HepG2 (cell line): ENCODE measurements around the gene CCDC177. TPM values are rescaled to one million over a fixed set of nuclear protein-coding genes. Genes with fewer than 3 reads are reported as not detected.
A peak's percentile ranks its signal among the peaks of the same experiment; 100 is the strongest.

Experiments used
- ATF7-NPFF ChIP-seq: sonication (generic); formaldehyde crosslinking; IDR thresholded peaks from 2 replicates; pipeline ENCODE4 v1.8.1; 2023; ENCODE audit warnings: mild to moderate bottlenecking, low read depth, missing genetic modification reagents, moderate library complexity
- BCL6 ChIP-seq: IDR thresholded peaks from 2 replicates; pipeline ENCODE4 v1.6.1; 2016; ENCODE audit warnings: missing genetic modification reagents, missing compliant biosample characterization
- CHD2 ChIP-seq: IDR thresholded peaks from 2 replicates; pipeline ENCODE4 v1.6.1; 2011; ENCODE audit warnings: low read depth, low read length, improper control_type of control experiment
- DRAP1 ChIP-seq: IDR thresholded peaks from 2 replicates; pipeline ENCODE4 v1.6.1; 2016; ENCODE audit warnings: missing genetic modification reagents, missing compliant biosample characterization
- FOXA3 ChIP-seq: IDR thresholded peaks from 2 replicates; pipeline ENCODE4 v1.6.1; 2016; ENCODE audit warnings: missing genetic modification reagents, missing compliant biosample characterization
- GLI4 ChIP-seq: sonication (generic); formaldehyde crosslinking; IDR thresholded peaks from 2 replicates; pipeline ENCODE4 v1.5.1; 2020; ENCODE audit warnings: missing genetic modification reagents, mild to moderate bottlenecking, moderate library complexity, borderline replicate concordance
- HDAC1 ChIP-seq: sonication (generic); formaldehyde crosslinking; IDR thresholded peaks from 2 replicates; pipeline ENCODE4 v1.5.1; 2020; ENCODE audit warnings: mild to moderate bottlenecking, missing genetic modification reagents
- NFKB2 ChIP-seq: sonication (generic); formaldehyde crosslinking; IDR thresholded peaks from 2 replicates; pipeline ENCODE4 v1.4.0; 2020; ENCODE audit warnings: missing genetic modification reagents, borderline replicate concordance
- TIGD3 ChIP-seq: sonication (generic); formaldehyde crosslinking; IDR thresholded peaks from 2 replicates; pipeline ENCODE4 v1.5.1; 2020; ENCODE audit warnings: mild to moderate bottlenecking, missing genetic modification reagents, borderline replicate concordance
- ZC3H13 ChIP-seq: sonication (generic); formaldehyde crosslinking; IDR thresholded peaks from 2 replicates; pipeline ENCODE4 v1.8.1; 2023; ENCODE audit warnings: mild to moderate bottlenecking, missing genetic modification reagents, moderate library complexity
- ZFX ChIP-seq: sonication (generic); formaldehyde crosslinking; IDR thresholded peaks from 2 replicates; pipeline ENCODE4 v1.4.0; 2020; ENCODE audit warnings: mild to moderate bottlenecking, low read depth, missing genetic modification reagents, moderate library complexity
- ZKSCAN1 ChIP-seq: fragments of 150-350 bp; IDR thresholded peaks from 2 replicates; pipeline ENCODE4 v1.6.1; 2014; ENCODE audit warnings: low read length
- ZNF124 ChIP-seq: sonication (generic); formaldehyde crosslinking; IDR thresholded peaks from 2 replicates; pipeline ENCODE4 v1.4.0; 2020; ENCODE audit warnings: missing genetic modification reagents
- ZNF709 ChIP-seq: sonication (generic); formaldehyde crosslinking; IDR thresholded peaks from 2 replicates; pipeline ENCODE4 v1.5.0; 2020; ENCODE audit warnings: mild to moderate bottlenecking, missing genetic modification reagents
- polyA plus RNA-seq, 8 experiments: library from polyadenylated mRNA; depleted of rRNA in 3 of 8; stranded (reverse) in 7 of 8; unstranded in 1 of 8; fragments of >200 nt; fragmentation: Illumina TruSeq in 4 of 8; extraction: Trizol in 4 of 8; gene quantifications; 2 replicates each; pipeline versions ENCODE4 v1.2.1 to v1.2.3, GENCODE V29; 2011 to 2016; ENCODE audit warnings: low read depth in 4 of 8, missing spikeins in 1 of 8, mixed read lengths in 1 of 8; ENCODE audit not compliant: insufficient read depth in 1 of 8
- total RNA-seq, 5 experiments: library from RNA; depleted of rRNA; stranded (reverse); fragments of >200 nt; fragmentation: Illumina TruSeq; extraction: Trizol; gene quantifications; 2 replicates each; pipeline ENCODE4 v1.2.3, GENCODE V29; 2016; ENCODE audit warnings: low read depth in 1 of 5
- TF ChIP-seq, protein P1 (sequence below): sonication (generic); formaldehyde crosslinking; IDR thresholded peaks from 2 replicates; pipeline ENCODE4 v1.4.0; 2020; ENCODE audit warnings: missing genetic modification reagents
- TF ChIP-seq, protein P2 (sequence below): sonication (generic); formaldehyde crosslinking; IDR thresholded peaks from 2 replicates; pipeline ENCODE4 v1.8.0; 2022; ENCODE audit warnings: missing genetic modification reagents, mild to moderate bottlenecking, inconsistent platforms, borderline replicate concordance
- TF ChIP-seq, protein P3 (sequence below): sonication (generic); formaldehyde crosslinking; conservative IDR thresholded peaks from 2 replicates; pipeline ENCODE4 v1.8.1; 2023; ENCODE audit warnings: missing genetic modification reagents
- TF ChIP-seq, protein P4 (sequence below): sonication (generic); formaldehyde crosslinking; IDR thresholded peaks from 2 replicates; pipeline ENCODE4 v1.9.0; 2022; ENCODE audit warnings: low read depth, missing genetic modification reagents

The CCDC177 gene
- total and polyA plus RNA-seq, 2 of the 13 experiments (the other 11 are each of a cell fraction or from before 2014, with no cell fraction given), result not detected

- TF ChIP-seq, protein P1, sequence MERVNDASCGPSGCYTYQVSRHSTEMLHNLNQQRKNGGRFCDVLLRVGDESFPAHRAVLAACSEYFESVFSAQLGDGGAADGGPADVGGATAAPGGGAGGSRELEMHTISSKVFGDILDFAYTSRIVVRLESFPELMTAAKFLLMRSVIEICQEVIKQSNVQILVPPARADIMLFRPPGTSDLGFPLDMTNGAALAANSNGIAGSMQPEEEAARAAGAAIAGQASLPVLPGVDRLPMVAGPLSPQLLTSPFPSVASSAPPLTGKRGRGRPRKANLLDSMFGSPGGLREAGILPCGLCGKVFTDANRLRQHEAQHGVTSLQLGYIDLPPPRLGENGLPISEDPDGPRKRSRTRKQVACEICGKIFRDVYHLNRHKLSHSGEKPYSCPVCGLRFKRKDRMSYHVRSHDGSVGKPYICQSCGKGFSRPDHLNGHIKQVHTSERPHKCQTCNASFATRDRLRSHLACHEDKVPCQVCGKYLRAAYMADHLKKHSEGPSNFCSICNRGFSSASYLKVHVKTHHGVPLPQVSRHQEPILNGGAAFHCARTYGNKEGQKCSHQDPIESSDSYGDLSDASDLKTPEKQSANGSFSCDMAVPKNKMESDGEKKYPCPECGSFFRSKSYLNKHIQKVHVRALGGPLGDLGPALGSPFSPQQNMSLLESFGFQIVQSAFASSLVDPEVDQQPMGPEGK (CRISPR knock-in tag), result peak; percentile 30; the same call in 1 of the 2 replicates
- TF ChIP-seq GLI4 (CRISPR knock-in tag) (no peak), CHD2 (no peak), ZNF709 (no peak), ATF7-NPFF (no peak), ZKSCAN1 (no peak), TIGD3 (no peak), BCL6 (CRISPR knock-in tag) (peak; percentile 30; the same call in 1 of the 2 replicates), ZFX (CRISPR knock-in tag) (peak; percentile 55; the same call in 1 of the 2 replicates), FOXA3 (CRISPR knock-in tag) (peak; percentile 56; the same call in 1 of the 2 replicates), DRAP1 (CRISPR knock-in tag) (no peak), ZNF124 (CRISPR knock-in tag) (no peak), NFKB2 (no peak), ZC3H13 (CRISPR knock-in tag) (no peak), HDAC1 (CRISPR knock-in tag) (peak; percentile 39; the same call in 1 of the 2 replicates)
- TF ChIP-seq, protein P2, sequence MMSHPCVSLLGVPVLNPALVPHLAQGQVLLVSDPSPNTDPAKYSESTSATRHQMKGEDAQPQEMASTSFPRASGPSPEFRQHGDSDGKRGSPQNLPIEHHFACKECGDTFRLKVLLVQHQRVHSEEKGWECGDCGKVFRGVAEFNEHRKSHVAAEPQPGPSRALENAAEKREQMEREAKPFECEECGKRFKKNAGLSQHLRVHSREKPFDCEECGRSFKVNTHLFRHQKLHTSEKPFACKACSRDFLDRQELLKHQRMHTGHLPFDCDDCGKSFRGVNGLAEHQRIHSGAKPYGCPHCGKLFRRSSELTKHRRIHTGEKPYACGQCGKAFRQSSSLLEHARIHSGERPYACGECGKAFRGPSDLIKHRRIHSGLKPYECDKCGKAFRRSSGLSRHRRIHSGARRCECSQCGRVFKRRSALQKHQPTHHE (CRISPR knock-in tag), result no peak
- TF ChIP-seq, protein P3, sequence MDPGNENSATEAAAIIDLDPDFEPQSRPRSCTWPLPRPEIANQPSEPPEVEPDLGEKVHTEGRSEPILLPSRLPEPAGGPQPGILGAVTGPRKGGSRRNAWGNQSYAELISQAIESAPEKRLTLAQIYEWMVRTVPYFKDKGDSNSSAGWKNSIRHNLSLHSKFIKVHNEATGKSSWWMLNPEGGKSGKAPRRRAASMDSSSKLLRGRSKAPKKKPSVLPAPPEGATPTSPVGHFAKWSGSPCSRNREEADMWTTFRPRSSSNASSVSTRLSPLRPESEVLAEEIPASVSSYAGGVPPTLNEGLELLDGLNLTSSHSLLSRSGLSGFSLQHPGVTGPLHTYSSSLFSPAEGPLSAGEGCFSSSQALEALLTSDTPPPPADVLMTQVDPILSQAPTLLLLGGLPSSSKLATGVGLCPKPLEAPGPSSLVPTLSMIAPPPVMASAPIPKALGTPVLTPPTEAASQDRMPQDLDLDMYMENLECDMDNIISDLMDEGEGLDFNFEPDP (CRISPR knock-in tag), result no peak
- TF ChIP-seq, protein P4, sequence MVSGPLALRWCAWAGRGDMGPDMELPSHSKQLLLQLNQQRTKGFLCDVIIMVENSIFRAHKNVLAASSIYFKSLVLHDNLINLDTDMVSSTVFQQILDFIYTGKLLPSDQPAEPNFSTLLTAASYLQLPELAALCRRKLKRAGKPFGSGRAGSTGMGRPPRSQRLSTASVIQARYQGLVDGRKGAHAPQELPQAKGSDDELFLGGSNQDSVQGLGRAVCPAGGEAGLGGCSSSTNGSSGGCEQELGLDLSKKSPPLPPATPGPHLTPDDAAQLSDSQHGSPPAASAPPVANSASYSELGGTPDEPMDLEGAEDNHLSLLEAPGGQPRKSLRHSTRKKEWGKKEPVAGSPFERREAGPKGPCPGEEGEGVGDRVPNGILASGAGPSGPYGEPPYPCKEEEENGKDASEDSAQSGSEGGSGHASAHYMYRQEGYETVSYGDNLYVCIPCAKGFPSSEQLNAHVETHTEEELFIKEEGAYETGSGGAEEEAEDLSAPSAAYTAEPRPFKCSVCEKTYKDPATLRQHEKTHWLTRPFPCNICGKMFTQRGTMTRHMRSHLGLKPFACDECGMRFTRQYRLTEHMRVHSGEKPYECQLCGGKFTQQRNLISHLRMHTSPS (CRISPR knock-in tag), result no peak
Observed at GRCh38 chr14:69606258-69607184, 31.9 kb upstream of the CCDC177 start (continued).
